ENCODE results near the gene LDLRAD4. TPM values are rescaled to one million over a fixed set of nuclear protein-coding genes. Genes with fewer than 3 reads are reported as not detected.

The LDLRAD4 gene
- total RNA-seq, 4 donors from 2014 or later: 20.4 to 40.4 (median 35.3) TPM

DNA sequence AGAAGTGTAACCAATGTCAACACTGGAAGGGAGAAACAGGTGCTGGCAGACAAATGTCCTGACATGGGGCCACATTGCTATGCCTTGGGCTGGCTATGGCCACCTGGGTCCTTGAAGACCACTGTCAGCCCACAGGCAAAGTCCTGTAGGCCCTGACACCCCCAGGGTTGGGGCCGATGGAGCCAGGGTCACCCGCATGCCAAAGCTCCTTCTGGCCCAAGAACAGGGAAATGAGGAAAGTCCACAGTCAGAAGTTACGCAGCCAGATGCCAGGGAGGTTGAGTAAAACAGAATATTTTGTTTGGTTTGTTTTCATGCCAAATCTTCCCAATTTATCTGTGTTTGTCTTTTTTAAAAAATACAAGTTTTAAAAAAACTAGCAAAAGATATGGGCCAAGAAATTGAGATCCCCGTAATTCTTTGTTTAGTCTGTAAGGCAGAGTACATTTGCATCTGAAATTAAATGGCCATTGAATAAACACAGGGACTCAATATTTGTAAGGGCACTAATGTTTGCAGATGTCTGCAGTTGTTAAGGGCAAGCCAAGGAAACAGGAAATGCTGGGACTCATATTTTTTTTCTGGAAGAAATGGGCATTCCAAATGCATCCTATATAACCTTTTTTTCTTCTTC lies 321.4 kb downstream of the LDLRAD4 start:
- DNase-seq (ENCODE audit: extremely low spot score): no peak
- Histone ChIP-seq H3K27ac (replicated peaks in 1 of 4) (peak overlapping the region in 1 of 4 donors; percentile 3), H3K27me3 (no peaks in the 10 kb centered on the region), H3K9me3 (no peaks in the 10 kb centered on the region), H3K4me3 (no peak overlapping the region), H3K4me1 (peaks cover 46 to 66% (median 61%) of the 10 kb centered on the region in 4 donors), H3K36me3 (no peaks in the 10 kb centered on the region)
- TF ChIP-seq CTCF (IDR thresholded peaks at IDR 0.05) (no peak), POLR2AphosphoS5 (IDR thresholded peaks at IDR 0.05) (no peak), EP300 (IDR thresholded peaks at IDR 0.05) (no peak), POLR2A (IDR thresholded peaks at IDR 0.05; ENCODE audit: low read depth) (no peak)
- intact Hi-C loops (cut with DNase I): no loop called here
- 84% methylated on average over 4 of the region's 4 CpGs for WGBS

DNA sequence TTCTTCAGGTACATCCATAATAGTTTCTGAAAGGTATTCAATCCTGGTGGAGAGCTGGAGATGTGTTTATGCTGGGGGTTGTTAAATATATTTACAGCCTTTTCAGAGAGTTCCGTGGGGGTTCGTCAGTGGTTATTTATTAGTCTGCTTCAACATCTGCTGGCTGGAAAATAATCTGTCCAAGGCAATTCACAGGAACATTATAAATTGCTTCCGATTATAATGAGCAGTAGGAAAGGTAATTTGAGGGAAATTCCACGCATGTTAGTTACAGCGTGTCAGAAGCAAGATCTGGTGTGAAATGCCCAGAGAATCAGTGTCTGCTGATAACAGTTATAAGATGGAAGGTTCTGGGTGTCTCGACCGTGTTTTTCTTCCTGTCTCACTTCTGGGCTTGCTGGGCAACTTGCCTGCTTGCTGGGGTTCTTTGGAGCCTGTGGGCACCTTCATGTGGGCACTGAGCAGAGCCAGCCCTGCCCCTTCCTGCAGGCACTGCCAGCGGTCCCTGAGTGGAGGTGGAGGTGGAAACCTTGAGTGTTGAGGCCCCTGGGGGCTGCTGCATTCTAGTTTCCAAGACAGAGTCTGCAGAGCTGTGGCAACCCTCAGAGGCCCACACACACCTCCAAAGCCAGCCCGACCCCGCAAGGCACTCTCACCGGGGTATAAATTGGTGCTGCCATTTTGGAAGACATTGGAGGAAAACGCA lies 322.1 kb downstream of the LDLRAD4 start:
- no peak for TF ChIP-seq POLR2AphosphoS5 (IDR thresholded peaks at IDR 0.05)
- TF ChIP-seq POLR2A (IDR thresholded peaks at IDR 0.05; ENCODE audit: low read depth): no peak
- TF ChIP-seq CTCF (IDR thresholded peaks at IDR 0.05): no peak
- no peak for TF ChIP-seq EP300 (IDR thresholded peaks at IDR 0.05)
- no peak overlapping the region for H3K27ac ChIP-seq (replicated peaks in 1 of 4)

DNA sequence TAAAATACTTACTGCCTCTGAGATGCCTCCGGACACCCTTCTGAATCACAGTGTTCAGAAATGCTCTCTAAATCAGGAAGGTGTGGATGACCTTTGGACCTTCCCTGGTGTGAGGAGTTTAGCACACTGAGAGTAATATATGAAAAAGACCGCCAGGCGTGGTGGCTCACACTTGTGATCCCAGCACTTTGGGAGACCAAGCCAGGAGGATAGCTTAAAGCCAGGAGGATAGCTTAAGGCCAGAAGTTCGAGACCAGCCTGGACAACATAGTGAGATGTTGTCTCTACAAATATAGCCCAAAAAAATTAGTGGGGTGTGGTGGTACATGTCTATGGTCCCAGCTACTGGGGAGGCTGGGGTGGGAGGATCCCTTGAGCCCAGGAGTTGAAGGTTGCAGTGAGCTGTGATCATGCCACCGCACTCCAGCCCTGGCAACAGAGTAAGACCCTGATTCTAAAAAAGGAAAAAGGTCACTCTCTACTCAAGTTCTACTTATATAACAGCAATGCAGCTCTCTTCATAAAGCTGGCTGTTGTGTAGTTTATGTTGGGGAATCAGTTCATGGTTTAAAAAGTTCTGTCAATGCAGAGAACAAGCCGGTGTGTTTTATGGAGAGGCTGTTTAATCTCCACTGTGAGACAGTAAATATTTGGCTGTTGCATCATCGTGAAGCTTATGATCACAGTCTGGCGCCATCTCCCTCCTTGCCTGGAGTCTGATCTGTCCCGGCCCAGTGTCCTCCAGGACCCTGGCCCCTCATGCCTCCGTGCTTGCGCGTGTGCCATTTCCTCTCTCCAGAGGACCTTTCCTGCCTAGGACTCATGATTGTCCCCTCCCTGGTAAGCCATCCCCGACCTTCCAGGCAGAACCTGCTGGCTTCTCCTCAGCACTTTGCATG lies 323.3 kb downstream of the LDLRAD4 start:
- Histone ChIP-seq H3K4me3 (no peak overlapping the region), H3K4me1 (peaks cover 46 to 80% (median 64%) of the 10 kb centered on the region in 4 donors), H3K27ac (replicated peaks in 1 of 4) (peak overlapping the region; percentile 53 to 75 (median 70)), H3K27me3 (no peaks in the 10 kb centered on the region), H3K9me3 (no peaks in the 10 kb centered on the region), H3K36me3 (no peaks in the 10 kb centered on the region)
- no peak for DNase-seq (ENCODE audit: extremely low spot score)
- intact Hi-C loops (cut with DNase I): no loop called here
- 62% methylated on average over 13 of the region's 13 CpGs for WGBS
- peak; percentile 42 to 80 for TF ChIP-seq POLR2AphosphoS5 (IDR thresholded peaks at IDR 0.05)
- no peak for TF ChIP-seq CTCF (IDR thresholded peaks at IDR 0.05)
- no peak for TF ChIP-seq POLR2A (IDR thresholded peaks at IDR 0.05; ENCODE audit: low read depth)
- TF ChIP-seq EP300 (IDR thresholded peaks at IDR 0.05): no peak

More for the DNA sequence above, 322.1 kb downstream of the LDLRAD4 start:
- no peaks in the 10 kb centered on the region for H3K36me3 ChIP-seq
- H3K9me3 ChIP-seq: no peaks in the 10 kb centered on the region
- H3K4me1 ChIP-seq: peaks cover 46 to 70% (median 63%) of the 10 kb centered on the region in 4 donors
- no peak overlapping the region for H3K4me3 ChIP-seq
- no peaks in the 10 kb centered on the region for H3K27me3 ChIP-seq
- no peak for DNase-seq (ENCODE audit: extremely low spot score)
- intact Hi-C loops (cut with DNase I): no loop called here
- 76% methylated on average over 12 of the region's 12 CpGs for WGBS

- H3K9me3 ChIP-seq: no peaks in the 10 kb centered on the region
- WGBS: 78% methylated on average over 7 of the region's 7 CpGs
- no peaks in the 10 kb centered on the region for H3K36me3 ChIP-seq
- H3K4me1 ChIP-seq: peaks cover 49 to 86% (median 68%) of the 10 kb centered on the region in 4 donors
- no peaks in the 10 kb centered on the region for H3K27me3 ChIP-seq
- DNase-seq (ENCODE audit: extremely low spot score): no peak
- H3K4me3 ChIP-seq: no peak overlapping the region
- intact Hi-C loops (cut with DNase I): no loop called here
- TF ChIP-seq CTCF (IDR thresholded peaks at IDR 0.05): no peak
- no peak for TF ChIP-seq EP300 (IDR thresholded peaks at IDR 0.05)
- no peak for TF ChIP-seq POLR2A (IDR thresholded peaks at IDR 0.05; ENCODE audit: low read depth)
- TF ChIP-seq POLR2AphosphoS5 (IDR thresholded peaks at IDR 0.05): no peak
- peak overlapping the region; percentile 53 to 75 (median 70) for H3K27ac ChIP-seq (replicated peaks in 1 of 4)
Observed at GRCh38 chr18:13542520-13542847, 323.9 kb downstream of the LDLRAD4 start.
